Psoas muscle (tissue), 8 donors: ENCODE results near the gene EIF4G2. TPM values are rescaled to one million over a fixed set of nuclear protein-coding genes. Genes with fewer than 3 reads are reported as not detected.
A peak's percentile ranks its signal among the peaks of the same experiment; 100 is the strongest.

Experiments used
- ATAC-seq, 4 donors: fragments of 200-7000 bp; cut with Tn5 transposase; one replicate each; pipeline ENCODE4 v1.9.1; 2020; ENCODE audit warnings: moderate library complexity in 3 of 4, mild to moderate bottlenecking in 2 of 4
- DNase-seq, 2 donors: peaks; one replicate each; pipeline ENCODE4 v3.0.0-alpha.2; 2020
- H3K27ac ChIP-seq: fragments of 200-600 bp; one replicate; pipeline ENCODE4 v1.8.0; 2022
- H3K27me3 ChIP-seq, 3 donors: fragments of 200-600 bp in 1 of 3; one replicate each; pipeline versions ENCODE4 v1.6.1 to v1.8.0; 2013 to 2022; ENCODE audit warnings: low read length in 2 of 3, mild to moderate bottlenecking in 2 of 3, moderate library complexity in 1 of 3; ENCODE audit not compliant: insufficient read depth in 3 of 3
- H3K36me3 ChIP-seq, 2 donors: fragments of 200-600 bp in 1 of 2; one replicate each; pipeline versions ENCODE4 v1.6.1 to v1.8.0; 2013 to 2022; ENCODE audit warnings: low read depth in 1 of 2, mild to moderate bottlenecking in 1 of 2, moderate library complexity in 1 of 2; ENCODE audit not compliant: insufficient read depth in 1 of 2
- H3K4me1 ChIP-seq: fragments of 200-600 bp; one replicate; pipeline ENCODE4 v1.8.0; 2022
- H3K4me3 ChIP-seq: fragments of 200-600 bp; one replicate; pipeline ENCODE4 v1.8.0; 2022; ENCODE audit warnings: mild to moderate bottlenecking
- H3K9me3 ChIP-seq: fragments of 200-600 bp; one replicate; pipeline ENCODE4 v1.8.0; 2022
- CTCF ChIP-seq: fragments of 200-600 bp; IDR thresholded peaks from one replicate; pipeline ENCODE4 v1.8.0; 2022; ENCODE audit warnings: antibody characterized with exemption
- WGBS, 3 donors: extraction: QIAGEN DNeasy Blood & Tissue Kit; methylation state at CpG; one replicate each; pipeline versions ENCODE4 v1.1.6 to v1.1.7; 2013; 5-methylcytosine and 5-hydroxymethylcytosine counted together
- intact Hi-C, 2 donors: fragments of 100-400 bp; cut with DNase I; formaldehyde crosslinking; loops; one replicate each; pipeline versions ENCODE4 v1.11.0 to v1.14.2; 2022
- polyA plus RNA-seq, 3 donors: library from polyadenylated mRNA; stranded (reverse); fragments of 200-250 nt; gene quantifications; one replicate each; pipeline ENCODE4 v1.2.3, GENCODE V29; 2013
- total RNA-seq, 4 donors: library from RNA; stranded (reverse); fragmentation: NEBNext Ultra II Directional in 2 of 4; extraction: Animal tissue kit (Norgen Biotek cat#: 25700) in 2 of 4; gene quantifications; one replicate each; pipeline versions ENCODE4 v1.2.1 to v1.2.4, GENCODE V29; 2021 to 2023
- donor health status: healthy with polysubstance abuse.
- donor health status: DM: no; HTN: no; CAD: no; lungs with moderate emphysema.
- donor health status: Bipolar disorder and iron deficiency.
- donor health status: healthy.
- donor health status: DM: yes; HTN: yes; CAD: no.
- donor health status: DM: no; HTN: no; CAD: no.
- donor health status: DM: no; HTN: no; CAD: no.
- donor health status: DM: yes; HTN: yes; CAD: no.

The EIF4G2 gene
- total and polyA plus RNA-seq, 7 donors = 308 to 809 (median 670) TPM

DNA sequence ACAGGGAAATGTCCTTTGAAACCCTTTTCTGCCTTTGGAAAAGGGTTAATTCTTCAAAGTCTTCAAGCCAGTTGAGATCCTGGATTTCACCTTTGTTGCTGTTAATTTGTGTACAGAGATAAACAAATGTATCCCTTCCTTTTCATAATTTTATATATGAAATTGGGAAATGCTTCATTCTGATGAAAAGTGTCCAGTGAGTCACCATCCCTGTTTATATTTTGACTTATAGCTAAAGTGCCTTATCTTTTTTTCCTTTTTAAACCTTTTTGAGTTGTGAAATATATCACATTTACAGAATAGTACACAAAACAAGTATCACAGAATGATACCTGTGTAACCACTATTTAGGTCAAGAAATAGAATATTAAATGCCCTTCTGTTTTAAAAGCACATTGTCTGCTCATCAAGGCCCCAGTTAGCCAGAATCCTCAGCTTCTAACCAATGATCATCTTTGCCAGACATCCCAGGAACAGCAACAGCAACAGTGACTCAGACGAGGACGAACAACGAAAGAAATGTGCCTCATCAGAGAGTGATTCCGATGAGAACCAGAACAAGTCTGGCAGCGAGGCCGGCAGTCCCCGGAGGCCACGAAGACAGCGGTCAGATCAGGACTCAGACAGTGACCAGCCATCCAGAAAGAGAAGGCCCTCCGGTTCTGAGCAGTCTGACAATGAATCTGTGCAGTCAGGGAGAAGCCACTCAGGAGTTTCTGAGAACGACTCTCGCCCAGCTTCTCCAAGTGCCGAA is 30.3 kb downstream of the EIF4G2 start:
- WGBS, 3 donors = 41 to 63% (median 45%) methylated on average over 13 of the region's 13 CpGs

GRCh38 chr11:10777806-10778205 is 30.9 kb downstream of the EIF4G2 start:
- ATAC-seq = peak in 2 of 4 donors; percentile 24 to 25
- 58 to 82% (median 63%) methylated on average over 6 of the region's 6 CpGs for WGBS, 3 donors
- Histone ChIP-seq H3K36me3 (peaks cover 0 to 17% of the 10 kb centered on the region in 2 donors), H3K9me3 (no peaks in the 10 kb centered on the region), H3K4me3 (no peak overlapping the region), H3K4me1 (peaks cover 8% of the 10 kb centered on the region), H3K27me3 (no peaks in the 10 kb centered on the region), H3K27ac (peak overlapping the region; percentile 65)
- no peak for TF ChIP-seq CTCF
- no peak for DNase-seq
- intact Hi-C loops = no loop called here

More for the DNA sequence above, 30.3 kb downstream of the EIF4G2 start:
- no peak for TF ChIP-seq CTCF
- H3K27ac ChIP-seq = peak overlapping the region; percentile 65
- intact Hi-C loops = no loop called here
- ATAC-seq (peak; percentile 42 to 85 (median 80)), DNase-seq (peak; percentile 76 to 87)
- H3K36me3 ChIP-seq = peaks cover 0 to 13% of the 10 kb centered on the region in 2 donors
- no peaks in the 10 kb centered on the region for H3K27me3 ChIP-seq
- peaks cover 8% of the 10 kb centered on the region for H3K4me1 ChIP-seq
- H3K4me3 ChIP-seq = no peak overlapping the region
- H3K9me3 ChIP-seq = no peaks in the 10 kb centered on the region

GRCh38 chr11:10777393-10777793 is 31.3 kb downstream of the EIF4G2 start:
- TF ChIP-seq CTCF = no peak

GRCh38 chr11:10774811-10775210 is 33.9 kb downstream of the EIF4G2 start:
- ATAC-seq = no peak

More at GRCh38 chr11:10777393-10777793, 31.3 kb downstream of the EIF4G2 start:
- H3K27me3 ChIP-seq = no peaks in the 10 kb centered on the region
- peaks cover 8% of the 10 kb centered on the region for H3K4me1 ChIP-seq
- H3K4me3 ChIP-seq = no peak overlapping the region
- ATAC-seq (no peak), DNase-seq (no peak)
- peaks cover 0 to 17% of the 10 kb centered on the region in 2 donors for H3K36me3 ChIP-seq
- H3K27ac ChIP-seq = peak overlapping the region; percentile 65
- intact Hi-C loops = no loop called here
- H3K9me3 ChIP-seq = no peaks in the 10 kb centered on the region
- 52 to 64% (median 53%) methylated on average over 3 of the region's 3 CpGs for whole genome bisulfite sequencing, 3 donors

More at GRCh38 chr11:10774811-10775210, 33.9 kb downstream of the EIF4G2 start:
- Histone ChIP-seq H3K4me1 (peaks cover 24% of the 10 kb centered on the region), H3K36me3 (peaks cover 0 to 19% of the 10 kb centered on the region in 2 donors), H3K4me3 (no peak overlapping the region), H3K27ac (no peak overlapping the region), H3K27me3 (no peaks in the 10 kb centered on the region), H3K9me3 (no peaks in the 10 kb centered on the region)
- DNase-seq = no peak
- intact Hi-C loops = no loop called here
- no peak for TF ChIP-seq CTCF
- WGBS, 3 donors = 80 to 88% (median 86%) methylated on average over 2 of the region's 2 CpGs
